ENCODE measurements around the gene TTLL11.

TTLL11 gene

GRCh38 chr9:121816845-121817450 is 276.2 kb downstream of the TTLL11 start:
- Histone ChIP-seq H3K4me1 (ENCODE audit: control insufficient read depth, insufficient read depth, low read length) (no peaks in the 10 kb centered on the region), H3K27ac (ENCODE audit: low read depth, low read length) (no peak overlapping the region), H3K4me3 (ENCODE audit: low read length) (no peak overlapping the region), H3K9ac (ENCODE audit: low read length) (no peak overlapping the region), H3K36me3 (ENCODE audit: control insufficient read depth, insufficient read depth, low read length) (no peaks in the 10 kb centered on the region), H3K27me3 (ENCODE audit: control insufficient read depth, insufficient read depth, low read length) (no peaks in the 10 kb centered on the region)

GRCh38 chr9:121816449-121816817 is 276.7 kb downstream of the TTLL11 start:
- Histone ChIP-seq H3K27ac (ENCODE audit: low read depth, low read length) (no peak overlapping the region), H3K4me3 (ENCODE audit: low read length) (no peak overlapping the region), H3K27me3 (ENCODE audit: control insufficient read depth, insufficient read depth, low read length) (no peaks in the 10 kb centered on the region), H3K36me3 (ENCODE audit: control insufficient read depth, insufficient read depth, low read length) (no peaks in the 10 kb centered on the region), H3K9ac (ENCODE audit: low read length) (no peak overlapping the region), H3K4me1 (ENCODE audit: control insufficient read depth, insufficient read depth, low read length) (no peaks in the 10 kb centered on the region)

- no peaks in the 10 kb centered on the region for H3K27me3 ChIP-seq (ENCODE audit: control insufficient read depth, insufficient read depth, low read length)
- no peak overlapping the region for H3K27ac ChIP-seq (ENCODE audit: low read depth, low read length)
- no peaks in the 10 kb centered on the region for H3K36me3 ChIP-seq (ENCODE audit: control insufficient read depth, insufficient read depth, low read length)
- H3K4me3 ChIP-seq (ENCODE audit: low read length): no peak overlapping the region
- H3K4me1 ChIP-seq (ENCODE audit: control insufficient read depth, insufficient read depth, low read length): no peaks in the 10 kb centered on the region
- H3K9ac ChIP-seq (ENCODE audit: low read length): no peak overlapping the region
Measured at GRCh38 chr9:121815546-121816448, 277.3 kb downstream of the TTLL11 start.

- no peak overlapping the region for H3K27ac ChIP-seq (ENCODE audit: low read depth, low read length)
- H3K4me3 ChIP-seq (ENCODE audit: low read length): no peak overlapping the region
- no peaks in the 10 kb centered on the region for H3K27me3 ChIP-seq (ENCODE audit: control insufficient read depth, insufficient read depth, low read length)
- no peaks in the 10 kb centered on the region for H3K4me1 ChIP-seq (ENCODE audit: control insufficient read depth, insufficient read depth, low read length)
- no peaks in the 10 kb centered on the region for H3K36me3 ChIP-seq (ENCODE audit: control insufficient read depth, insufficient read depth, low read length)
- H3K9ac ChIP-seq (ENCODE audit: low read length): no peak overlapping the region
Measured at GRCh38 chr9:121815084-121815483, 278.0 kb downstream of the TTLL11 start.

- Histone ChIP-seq H3K36me3 (ENCODE audit: control insufficient read depth, insufficient read depth, low read length) (no peaks in the 10 kb centered on the region), H3K9ac (ENCODE audit: low read length) (no peak overlapping the region), H3K27me3 (ENCODE audit: control insufficient read depth, insufficient read depth, low read length) (no peaks in the 10 kb centered on the region), H3K27ac (ENCODE audit: low read depth, low read length) (no peak overlapping the region), H3K4me3 (ENCODE audit: low read length) (no peak overlapping the region), H3K4me1 (ENCODE audit: control insufficient read depth, insufficient read depth, low read length) (no peaks in the 10 kb centered on the region)
Measured at GRCh38 chr9:121814594-121814993, 278.5 kb downstream of the TTLL11 start.

GRCh38 chr9:121813519-121814210 is 279.4 kb downstream of the TTLL11 start:
- H3K27me3 ChIP-seq (ENCODE audit: control insufficient read depth, insufficient read depth, low read length): no peaks in the 10 kb centered on the region
- no peak overlapping the region for H3K4me3 ChIP-seq (ENCODE audit: low read length)
- H3K9ac ChIP-seq (ENCODE audit: low read length): no peak overlapping the region
- H3K27ac ChIP-seq (ENCODE audit: low read depth, low read length): no peak overlapping the region
- H3K4me1 ChIP-seq (ENCODE audit: control insufficient read depth, insufficient read depth, low read length): no peaks in the 10 kb centered on the region
- no peaks in the 10 kb centered on the region for H3K36me3 ChIP-seq (ENCODE audit: control insufficient read depth, insufficient read depth, low read length)

- Histone ChIP-seq H3K27me3 (ENCODE audit: control insufficient read depth, insufficient read depth, low read length) (no peaks in the 10 kb centered on the region), H3K27ac (ENCODE audit: low read depth, low read length) (no peak overlapping the region), H3K36me3 (ENCODE audit: control insufficient read depth, insufficient read depth, low read length) (no peaks in the 10 kb centered on the region), H3K4me1 (ENCODE audit: control insufficient read depth, insufficient read depth, low read length) (no peaks in the 10 kb centered on the region), H3K9ac (ENCODE audit: low read length) (no peak overlapping the region), H3K4me3 (ENCODE audit: low read length) (no peak overlapping the region)
Measured at GRCh38 chr9:121812159-121812735, 280.9 kb downstream of the TTLL11 start.

GRCh38 chr9:121811751-121812150 is 281.4 kb downstream of the TTLL11 start:
- no peaks in the 10 kb centered on the region for H3K27me3 ChIP-seq (ENCODE audit: control insufficient read depth, insufficient read depth, low read length)
- no peaks in the 10 kb centered on the region for H3K36me3 ChIP-seq (ENCODE audit: control insufficient read depth, insufficient read depth, low read length)
- H3K27ac ChIP-seq (ENCODE audit: low read depth, low read length): no peak overlapping the region
- H3K4me1 ChIP-seq (ENCODE audit: control insufficient read depth, insufficient read depth, low read length): no peaks in the 10 kb centered on the region
- no peak overlapping the region for H3K4me3 ChIP-seq (ENCODE audit: low read length)
- no peak overlapping the region for H3K9ac ChIP-seq (ENCODE audit: low read length)

- Histone ChIP-seq H3K36me3 (ENCODE audit: control insufficient read depth, insufficient read depth, low read length) (no peaks in the 10 kb centered on the region), H3K27ac (ENCODE audit: low read depth, low read length) (no peak overlapping the region), H3K4me3 (ENCODE audit: low read length) (no peak overlapping the region), H3K9ac (ENCODE audit: low read length) (no peak overlapping the region), H3K4me1 (ENCODE audit: control insufficient read depth, insufficient read depth, low read length) (no peaks in the 10 kb centered on the region), H3K27me3 (ENCODE audit: control insufficient read depth, insufficient read depth, low read length) (no peaks in the 10 kb centered on the region)
Measured at GRCh38 chr9:121811140-121811539, 282.0 kb downstream of the TTLL11 start.

- Histone ChIP-seq H3K27me3 (ENCODE audit: control insufficient read depth, insufficient read depth, low read length) (no peaks in the 10 kb centered on the region), H3K4me3 (ENCODE audit: low read length) (no peak overlapping the region), H3K9ac (ENCODE audit: low read length) (no peak overlapping the region), H3K27ac (ENCODE audit: low read depth, low read length) (no peak overlapping the region), H3K4me1 (ENCODE audit: control insufficient read depth, insufficient read depth, low read length) (no peaks in the 10 kb centered on the region), H3K36me3 (ENCODE audit: control insufficient read depth, insufficient read depth, low read length) (no peaks in the 10 kb centered on the region)
Measured at GRCh38 chr9:121810489-121810888, 282.6 kb downstream of the TTLL11 start.

GRCh38 chr9:121809356-121810050 is 283.6 kb downstream of the TTLL11 start:
- no peaks in the 10 kb centered on the region for H3K4me1 ChIP-seq (ENCODE audit: control insufficient read depth, insufficient read depth, low read length)

GRCh38 chr9:121808781-121809180 is 284.3 kb downstream of the TTLL11 start:
- Histone ChIP-seq H3K9ac (ENCODE audit: low read length) (no peak overlapping the region), H3K27ac (ENCODE audit: low read depth, low read length) (no peak overlapping the region), H3K4me1 (ENCODE audit: control insufficient read depth, insufficient read depth, low read length) (no peaks in the 10 kb centered on the region), H3K27me3 (ENCODE audit: control insufficient read depth, insufficient read depth, low read length) (no peaks in the 10 kb centered on the region), H3K36me3 (ENCODE audit: control insufficient read depth, insufficient read depth, low read length) (no peaks in the 10 kb centered on the region), H3K4me3 (ENCODE audit: low read length) (no peak overlapping the region)

More at GRCh38 chr9:121809356-121810050, 283.6 kb downstream of the TTLL11 start:
- H3K36me3 ChIP-seq (ENCODE audit: control insufficient read depth, insufficient read depth, low read length): no peaks in the 10 kb centered on the region
- H3K4me3 ChIP-seq (ENCODE audit: low read length): no peak overlapping the region
- no peaks in the 10 kb centered on the region for H3K27me3 ChIP-seq (ENCODE audit: control insufficient read depth, insufficient read depth, low read length)
- H3K9ac ChIP-seq (ENCODE audit: low read length): no peak overlapping the region
- H3K27ac ChIP-seq (ENCODE audit: low read depth, low read length): no peak overlapping the region
